NB4 (cell line): ENCODE results near the gene MKRN1.
"Not testable (repeated sequence)": the region's sequence is repeated elsewhere in the genome, so short reads cannot be mapped to it uniquely, and the experiment has no call there.

Experiments used
- DNase-seq: peaks from one replicate; pipeline ENCODE4 v3.0.0; 2010; ENCODE audit warnings: low read depth
- H3K4me3 ChIP-seq: one replicate; pipeline ENCODE4 v1.5.1; 2011; ENCODE audit warnings: mild to moderate bottlenecking, low read depth, low read length, moderate library complexity
- MYC ChIP-seq: IDR thresholded peaks from 2 replicates; pipeline ENCODE4 v1.6.1; 2011; ENCODE audit warnings: low read depth, low read length
- POLR2A ChIP-seq: IDR thresholded peaks from 2 replicates; pipeline ENCODE4 v1.6.1; 2011; ENCODE audit warnings: mild to moderate bottlenecking; ENCODE audit not compliant: insufficient read length; ENCODE audit errors: extremely low read depth
- TF ChIP-seq, protein P1 (sequence below): IDR thresholded peaks from 2 replicates; pipeline ENCODE4 v1.6.1; 2011; ENCODE audit warnings: low read depth, low read length
- TF ChIP-seq, protein P2 (sequence below): IDR thresholded peaks from one replicate; pipeline ENCODE4 v1.5.1; 2012; ENCODE audit warnings: low read depth, low read length

MKRN1 gene

DNA sequence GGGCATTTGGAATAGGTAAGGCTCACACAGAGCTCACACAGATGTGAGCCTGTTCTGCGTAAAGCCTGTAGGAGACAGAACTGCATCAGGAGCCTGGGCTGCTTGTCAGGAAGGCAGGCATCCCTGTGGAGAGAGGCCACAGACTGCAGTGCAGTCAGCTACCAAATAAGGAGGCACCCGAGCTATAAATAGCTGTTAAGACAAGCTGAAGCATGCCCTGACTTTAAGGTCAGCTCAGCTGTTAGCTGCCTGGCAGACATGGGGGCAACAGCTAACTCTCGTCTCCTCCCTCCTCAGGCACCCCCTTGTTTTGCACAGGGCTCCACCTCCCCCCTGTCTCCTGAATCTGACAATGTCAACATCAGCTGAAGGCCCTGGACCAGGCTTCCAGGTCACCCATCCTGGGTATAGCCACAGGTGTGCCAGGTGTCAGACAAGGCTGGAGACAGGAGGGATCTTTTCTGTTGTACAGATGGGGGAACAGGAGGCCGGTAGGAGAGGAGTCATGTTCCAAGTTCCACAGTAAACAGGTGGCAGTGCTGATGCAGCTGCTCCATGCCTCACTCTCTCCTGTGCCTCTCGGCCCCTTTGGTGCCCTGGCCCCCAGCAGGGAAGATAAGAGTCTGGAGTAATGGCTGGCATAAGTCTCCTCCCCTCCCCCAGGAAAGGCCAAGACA is 27.6 kb upstream of the MKRN1 start:
- TF ChIP-seq POLR2A (no peak), MYC (no peak)
- TF ChIP-seq, protein P1, sequence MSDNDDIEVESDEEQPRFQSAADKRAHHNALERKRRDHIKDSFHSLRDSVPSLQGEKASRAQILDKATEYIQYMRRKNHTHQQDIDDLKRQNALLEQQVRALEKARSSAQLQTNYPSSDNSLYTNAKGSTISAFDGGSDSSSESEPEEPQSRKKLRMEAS, result no peak
- TF ChIP-seq, protein P2, sequence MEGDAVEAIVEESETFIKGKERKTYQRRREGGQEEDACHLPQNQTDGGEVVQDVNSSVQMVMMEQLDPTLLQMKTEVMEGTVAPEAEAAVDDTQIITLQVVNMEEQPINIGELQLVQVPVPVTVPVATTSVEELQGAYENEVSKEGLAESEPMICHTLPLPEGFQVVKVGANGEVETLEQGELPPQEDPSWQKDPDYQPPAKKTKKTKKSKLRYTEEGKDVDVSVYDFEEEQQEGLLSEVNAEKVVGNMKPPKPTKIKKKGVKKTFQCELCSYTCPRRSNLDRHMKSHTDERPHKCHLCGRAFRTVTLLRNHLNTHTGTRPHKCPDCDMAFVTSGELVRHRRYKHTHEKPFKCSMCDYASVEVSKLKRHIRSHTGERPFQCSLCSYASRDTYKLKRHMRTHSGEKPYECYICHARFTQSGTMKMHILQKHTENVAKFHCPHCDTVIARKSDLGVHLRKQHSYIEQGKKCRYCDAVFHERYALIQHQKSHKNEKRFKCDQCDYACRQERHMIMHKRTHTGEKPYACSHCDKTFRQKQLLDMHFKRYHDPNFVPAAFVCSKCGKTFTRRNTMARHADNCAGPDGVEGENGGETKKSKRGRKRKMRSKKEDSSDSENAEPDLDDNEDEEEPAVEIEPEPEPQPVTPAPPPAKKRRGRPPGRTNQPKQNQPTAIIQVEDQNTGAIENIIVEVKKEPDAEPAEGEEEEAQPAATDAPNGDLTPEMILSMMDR, result no peak
- no peak for DNase-seq
- no peak overlapping the region for H3K4me3 ChIP-seq

DNA sequence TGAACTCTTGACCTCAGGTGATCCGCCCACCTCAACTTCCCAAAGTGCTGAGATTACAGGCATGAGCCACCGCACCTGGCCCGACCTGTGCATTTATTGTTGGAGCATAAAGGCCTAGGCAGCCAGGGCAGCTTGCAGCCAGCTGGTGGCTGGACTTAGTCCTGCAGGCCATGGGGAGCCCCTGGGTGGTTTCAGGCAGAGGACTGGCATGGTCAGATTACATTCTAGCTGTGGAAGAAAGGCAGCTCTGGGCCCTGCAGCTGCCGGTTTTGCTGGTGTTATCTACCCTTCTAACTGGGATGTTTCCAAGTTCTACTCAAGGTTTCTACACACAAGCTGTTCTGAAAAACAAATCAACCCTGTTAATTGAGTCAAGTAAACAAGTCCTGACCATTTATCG is 22.7 kb upstream of the MKRN1 start:
- no peak overlapping the region for H3K4me3 ChIP-seq
- DNase-seq, result no peak
- TF ChIP-seq MYC (no peak), POLR2A (no peak)
- TF ChIP-seq, protein P1, result no peak
- TF ChIP-seq, protein P2, result no peak

DNA sequence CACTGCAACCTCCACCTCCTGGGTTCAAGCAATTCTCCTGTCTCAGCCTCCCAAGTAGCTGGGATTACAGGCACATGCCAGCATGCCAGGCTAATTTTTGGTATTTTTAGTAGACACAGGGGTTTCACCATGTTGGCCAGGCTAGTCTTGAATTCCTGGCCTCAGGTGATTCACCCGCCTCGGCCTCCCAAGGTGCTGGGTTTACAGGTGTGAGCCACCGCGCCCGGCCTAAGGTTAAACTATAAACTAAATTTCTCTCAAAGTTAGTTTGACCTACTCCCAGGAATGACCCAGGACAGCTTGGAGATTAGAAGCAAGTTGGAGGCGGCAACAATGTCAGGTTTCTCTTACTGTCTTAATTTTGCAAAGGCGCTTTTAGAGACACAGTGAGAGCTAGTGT is 18.5 kb upstream of the MKRN1 start:
- not testable (repeated sequence) for H3K4me3 ChIP-seq, DNase-seq

DNA sequence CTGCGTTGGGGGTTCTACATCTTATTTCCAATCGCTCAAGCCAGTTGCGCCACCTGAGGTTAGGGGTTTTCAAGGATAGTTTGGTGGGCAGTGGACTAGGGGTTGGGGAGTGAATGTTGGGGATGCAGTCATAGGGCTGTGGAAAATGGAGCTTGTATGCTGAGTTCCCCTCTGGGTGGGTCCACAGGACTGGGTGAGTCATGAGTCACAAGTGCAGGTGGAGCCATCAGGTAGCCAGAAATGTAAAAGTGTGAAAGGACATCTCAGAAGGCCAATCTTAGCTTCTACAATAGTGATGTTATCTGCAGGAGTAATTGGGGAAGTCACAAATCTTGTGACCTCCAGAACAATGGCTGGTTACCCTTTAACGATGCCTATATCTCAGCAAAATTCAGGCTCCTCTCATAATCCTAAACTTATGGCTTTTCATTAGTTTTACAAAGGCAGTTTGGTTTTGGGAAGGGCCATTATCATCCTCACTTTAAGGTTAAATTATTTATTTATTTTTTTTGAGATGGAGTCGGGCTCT is 18.0 kb upstream of the MKRN1 start:
- no peak overlapping the region for H3K4me3 ChIP-seq
- no peak for TF ChIP-seq POLR2A
- no peak for DNase-seq

DNA sequence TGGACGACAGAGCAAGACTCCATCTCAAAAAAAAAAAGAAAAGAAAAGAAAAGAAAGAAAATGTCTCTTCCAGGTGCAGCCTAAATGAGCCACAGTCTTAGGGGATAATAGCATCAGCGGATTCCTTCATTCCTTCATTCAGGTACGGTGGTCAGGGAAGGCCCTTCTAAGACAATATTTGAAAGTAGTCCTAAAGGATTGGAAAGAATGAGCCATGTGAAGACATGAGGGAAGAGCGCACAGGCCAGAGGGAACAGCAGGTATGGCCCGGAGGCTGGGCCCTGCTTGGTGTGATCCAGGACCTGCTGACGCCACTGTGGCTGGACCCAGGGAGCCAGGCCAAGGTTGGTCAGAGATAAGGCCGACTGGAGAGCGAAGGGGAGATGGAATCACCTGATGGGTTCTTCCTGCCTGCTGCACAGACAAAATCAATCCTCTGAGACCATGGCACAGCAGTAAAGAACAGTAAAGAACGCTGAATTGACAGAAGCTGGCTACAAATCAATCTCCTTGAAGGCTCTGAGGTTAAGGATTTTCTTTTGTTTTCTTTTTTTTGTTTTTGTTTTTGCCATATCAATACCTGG is 16.3 kb upstream of the MKRN1 start:
- H3K4me3 ChIP-seq, result no peak overlapping the region
- TF ChIP-seq, protein P1, result no peak
- no peak for TF ChIP-seq MYC
- TF ChIP-seq POLR2A, result no peak
- TF ChIP-seq, protein P2, result no peak
- DNase-seq, result no peak

DNA sequence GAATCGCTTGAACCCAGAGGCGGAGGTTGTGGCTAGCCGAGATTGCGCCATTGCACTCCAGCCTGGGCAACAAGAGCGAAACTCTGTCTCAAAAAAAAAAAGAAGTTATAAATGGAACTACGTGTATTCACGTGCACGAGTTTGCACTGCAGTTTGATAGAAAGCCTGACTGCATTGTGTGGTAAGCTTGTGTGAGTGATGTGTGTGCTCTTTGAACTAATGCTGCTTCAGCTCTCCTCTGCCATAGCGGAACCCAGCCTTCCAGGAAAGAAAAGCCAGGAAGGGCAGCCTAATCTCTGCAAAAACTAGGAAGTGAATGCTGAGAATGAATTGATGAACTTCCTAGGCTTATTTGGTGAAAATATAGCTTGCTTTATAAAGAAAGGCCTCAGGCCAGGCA is 15.6 kb upstream of the MKRN1 start:
- no peak for DNase-seq
- TF ChIP-seq, protein P2, result no peak
- TF ChIP-seq POLR2A (no peak), MYC (no peak)
- TF ChIP-seq, protein P1, result no peak
- H3K4me3 ChIP-seq, result no peak overlapping the region

DNA sequence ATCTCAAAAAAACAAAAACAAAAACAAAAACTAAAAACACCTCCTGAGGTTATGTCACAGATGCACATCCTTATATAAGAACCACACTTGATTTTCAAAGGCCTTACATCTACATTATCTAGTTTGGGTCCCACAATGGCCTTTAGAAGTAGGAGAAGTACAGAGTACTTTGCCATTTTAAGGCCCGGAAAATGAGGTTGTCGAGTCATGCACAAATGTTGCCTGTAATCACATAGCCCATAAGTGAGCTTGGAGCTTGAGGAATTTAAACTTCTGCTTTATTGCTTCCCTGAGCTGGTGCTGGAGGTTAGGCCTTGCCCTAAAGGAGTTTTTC is 9.7 kb upstream of the MKRN1 start:
- DNase-seq, result peak; percentile 23
- TF ChIP-seq MYC (no peak), POLR2A (no peak)
- TF ChIP-seq, protein P1, result no peak
- TF ChIP-seq, protein P2, result no peak

More for the DNA sequence above, 9.7 kb upstream of the MKRN1 start:
- H3K4me3 ChIP-seq, result no peak overlapping the region
